SH-SY5Y (cell line): ENCODE data around the gene UVSSA.

Experiments used
- GATA2 ChIP-seq: IDR thresholded peaks from 2 replicates; pipeline ENCODE4 v1.6.1; 2011; ENCODE audit warnings: mild to moderate bottlenecking, low read depth, low read length
- GATA3 ChIP-seq: IDR thresholded peaks from 2 replicates; pipeline ENCODE4 v1.6.1; 2011; ENCODE audit warnings: low read depth, mild to moderate bottlenecking, low read length, moderate library complexity

DNA sequence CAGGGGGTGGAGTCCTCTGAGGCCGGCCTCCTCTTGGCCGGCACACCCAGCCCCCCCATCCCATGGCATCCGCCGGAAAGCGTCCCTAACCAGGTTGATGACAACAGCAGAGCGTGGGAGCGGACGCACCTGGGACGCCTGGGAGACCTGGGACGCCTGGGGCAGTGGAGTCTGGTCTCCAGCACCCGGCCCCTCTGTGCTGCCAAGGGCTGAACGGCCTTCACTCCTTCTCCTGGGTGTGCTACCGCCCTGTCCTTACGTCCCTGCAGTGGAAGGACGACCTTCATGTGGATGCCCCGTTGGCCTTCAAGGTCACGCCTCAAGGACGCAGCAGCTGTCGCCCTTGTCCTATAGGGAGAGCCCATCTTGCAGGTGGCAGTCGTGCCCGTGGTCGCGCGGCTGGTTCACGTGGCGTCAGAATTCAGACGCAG is 32.4 kb downstream of the UVSSA start:
- TF ChIP-seq GATA2 (no peak), GATA3 (no peak)
